Tibial nerve (tissue), 4 donors: ENCODE results near the gene SYNE3. TPM values are rescaled to one million over a fixed set of nuclear protein-coding genes. Genes with fewer than 3 reads are reported as not detected.
A peak's percentile ranks its signal among the peaks of the same experiment; 100 is the strongest.

ENCODE experiments used
- DNase-seq, 2 donors: peaks; one replicate each; pipeline ENCODE4 v3.0.0-alpha.2; 2019; ENCODE audit warnings: low spot score in 2 of 2
- H3K27ac ChIP-seq, 4 donors: fragments of 200-600 bp; sonication (generic) in 3 of 4; one replicate each; pipeline ENCODE4 v1.5.1; 2017 to 2019; ENCODE audit warnings: mild to moderate bottlenecking in 1 of 4
- H3K27me3 ChIP-seq, 2 donors: fragments of 200-600 bp; sonication (generic) in 1 of 2; one replicate each; pipeline versions ENCODE4 v1.5.1 to v1.6.0; 2017 to 2019
- H3K36me3 ChIP-seq, 3 donors: fragments of 200-600 bp; sonication (generic); one replicate each; pipeline ENCODE4 v1.5.1; 2018 to 2019
- H3K4me1 ChIP-seq, 4 donors: fragments of 200-600 bp; sonication (generic) in 3 of 4; one replicate each; pipeline ENCODE4 v1.5.1; 2017 to 2019
- H3K4me3 ChIP-seq, 4 donors: fragments of 200-600 bp; sonication (generic) in 3 of 4; one replicate each; pipeline ENCODE4 v1.5.1; 2017 to 2019; ENCODE audit warnings: mild to moderate bottlenecking in 1 of 4, moderate library complexity in 1 of 4
- H3K9me3 ChIP-seq, 4 donors: fragments of 200-600 bp; sonication (generic) in 3 of 4; one replicate each; pipeline ENCODE4 v1.5.1; 2017 to 2019
- EP300 ChIP-seq, 2 donors: sonication (generic); formaldehyde crosslinking; IDR thresholded peaks; one replicate each; pipeline ENCODE4 v1.6.1; 2017; ENCODE audit warnings: antibody characterized with exemption in 2 of 2, mild to moderate bottlenecking in 1 of 2
- POLR2A ChIP-seq, 2 donors: fragments of 450-650 bp; IDR thresholded peaks; one replicate each; pipeline ENCODE4 v1.6.1; 2017; ENCODE audit warnings: antibody characterized with exemption in 2 of 2, mild to moderate bottlenecking in 2 of 2, moderate library complexity in 2 of 2
- WGBS, 2 donors: methylation state at CpG; one replicate each; pipeline ENCODE4 v1.1.5; 2018; 5-methylcytosine and 5-hydroxymethylcytosine counted together
- small RNA-seq: library from RNA; depleted of rRNA; stranded (forward); fragments of <200 nt; gene quantifications from one replicate; pipeline ENCODE3, GENCODE V24; 2016
- total RNA-seq, 4 donors: library from RNA; depleted of rRNA; stranded (reverse); fragments of >200 nt; gene quantifications; one replicate each; pipeline ENCODE4 v1.1.0, GENCODE V29; 2016
- TF ChIP-seq, protein P1 (sequence below), 5 experiments: fragments of 200-600 bp in 3 of 5; fragments of 450-650 bp in 2 of 5; sonication (generic) in 3 of 5; IDR thresholded peaks; one replicate each; pipeline ENCODE4 v1.5.1; 2016 to 2019; ENCODE audit warnings: antibody characterized with exemption in 5 of 5, mild to moderate bottlenecking in 3 of 5, moderate library complexity in 2 of 5

Gene SYNE3
- total RNA-seq, 4 donors from 2014 or later, result 71.0 to 106 (median 87.5) TPM

DNA sequence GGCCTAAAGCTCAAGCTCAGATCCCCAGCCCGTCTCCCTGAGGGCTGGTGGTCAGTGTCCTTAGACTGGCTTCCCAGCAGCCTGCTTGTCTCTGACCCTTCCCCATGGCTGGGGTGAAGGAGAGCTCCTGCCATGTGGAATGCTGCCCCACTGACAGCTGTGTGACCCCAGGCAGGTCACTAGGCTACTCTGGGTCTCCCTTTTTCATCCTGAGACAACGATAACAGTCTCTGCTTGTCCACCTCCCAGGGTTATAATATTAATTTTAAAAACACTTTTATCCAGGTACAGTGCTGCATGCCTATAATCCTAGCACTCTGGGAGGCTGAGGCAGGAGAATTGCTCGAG is 47.3 kb downstream of the SYNE3 start:
- no peak for TF ChIP-seq POLR2A (IDR thresholded peaks at IDR 0.05)
- TF ChIP-seq EP300 (IDR thresholded peaks at IDR 0.05), result no peak
- TF ChIP-seq, protein P1, sequence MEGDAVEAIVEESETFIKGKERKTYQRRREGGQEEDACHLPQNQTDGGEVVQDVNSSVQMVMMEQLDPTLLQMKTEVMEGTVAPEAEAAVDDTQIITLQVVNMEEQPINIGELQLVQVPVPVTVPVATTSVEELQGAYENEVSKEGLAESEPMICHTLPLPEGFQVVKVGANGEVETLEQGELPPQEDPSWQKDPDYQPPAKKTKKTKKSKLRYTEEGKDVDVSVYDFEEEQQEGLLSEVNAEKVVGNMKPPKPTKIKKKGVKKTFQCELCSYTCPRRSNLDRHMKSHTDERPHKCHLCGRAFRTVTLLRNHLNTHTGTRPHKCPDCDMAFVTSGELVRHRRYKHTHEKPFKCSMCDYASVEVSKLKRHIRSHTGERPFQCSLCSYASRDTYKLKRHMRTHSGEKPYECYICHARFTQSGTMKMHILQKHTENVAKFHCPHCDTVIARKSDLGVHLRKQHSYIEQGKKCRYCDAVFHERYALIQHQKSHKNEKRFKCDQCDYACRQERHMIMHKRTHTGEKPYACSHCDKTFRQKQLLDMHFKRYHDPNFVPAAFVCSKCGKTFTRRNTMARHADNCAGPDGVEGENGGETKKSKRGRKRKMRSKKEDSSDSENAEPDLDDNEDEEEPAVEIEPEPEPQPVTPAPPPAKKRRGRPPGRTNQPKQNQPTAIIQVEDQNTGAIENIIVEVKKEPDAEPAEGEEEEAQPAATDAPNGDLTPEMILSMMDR (IDR thresholded peaks at IDR 0.05), result no peak
- no peak for DNase-seq
- H3K9me3 ChIP-seq, result no peaks in the 10 kb centered on the region
- H3K4me1 ChIP-seq, result peaks cover 0 to 57% (median 5%) of the 10 kb centered on the region in 4 donors
- peak overlapping the region in 2 of 4 donors; percentile 47 to 48 for H3K27ac ChIP-seq
- H3K27me3 ChIP-seq, result no peaks in the 10 kb centered on the region
- H3K4me3 ChIP-seq, result no peak overlapping the region
- 70 to 78% methylated on average over 3 of the region's 3 CpGs for WGBS, 2 donors
- peaks cover 0 to 89% (median 9%) of the 10 kb centered on the region in 3 donors for H3K36me3 ChIP-seq

GRCh38 chr14:95468448-95469133 is 47.9 kb downstream of the SYNE3 start:
- Histone ChIP-seq H3K27ac (peak overlapping the region in 2 of 4 donors; percentile 47 to 48), H3K36me3 (peaks cover 0 to 91% (median 8%) of the 10 kb centered on the region in 3 donors), H3K4me3 (no peak overlapping the region), H3K9me3 (no peaks in the 10 kb centered on the region), H3K27me3 (no peaks in the 10 kb centered on the region), H3K4me1 (peaks cover 0 to 62% (median 7%) of the 10 kb centered on the region in 4 donors)
- TF ChIP-seq POLR2A (IDR thresholded peaks at IDR 0.05) (no peak), EP300 (IDR thresholded peaks at IDR 0.05) (no peak)
- TF ChIP-seq, protein P1 (IDR thresholded peaks at IDR 0.05), result no peak
- no peak for DNase-seq
- WGBS, 2 donors, result 80 to 86% methylated on average over 4 of the region's 4 CpGs

DNA sequence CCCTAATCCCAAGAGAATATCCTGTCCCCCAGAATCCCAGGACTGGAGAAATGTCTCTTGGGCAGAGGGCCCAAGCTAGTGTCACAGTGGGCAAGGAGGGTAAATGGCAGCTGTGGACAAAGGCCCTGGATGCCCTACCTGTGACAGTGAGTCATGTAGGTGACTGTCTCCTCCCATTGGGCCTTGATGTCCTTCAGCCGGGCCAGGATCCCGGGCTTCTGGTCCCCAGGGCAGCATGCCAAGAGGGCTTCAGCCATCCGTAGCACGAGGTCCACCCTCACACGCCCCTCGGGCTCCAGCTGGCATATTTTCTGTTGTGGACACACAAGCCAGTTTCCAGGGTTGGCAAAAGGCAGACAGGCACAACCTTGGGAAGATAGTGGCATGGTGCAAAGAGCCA is 48.8 kb downstream of the SYNE3 start:
- DNase-seq, result no peak
- Histone ChIP-seq H3K4me3 (no peak overlapping the region), H3K9me3 (no peaks in the 10 kb centered on the region), H3K36me3 (peaks cover 0 to 92% (median 8%) of the 10 kb centered on the region in 3 donors), H3K27ac (peak overlapping the region in 2 of 4 donors; percentile 26 to 47), H3K4me1 (peaks cover 0 to 63% (median 7%) of the 10 kb centered on the region in 4 donors), H3K27me3 (no peaks in the 10 kb centered on the region)
- 68 to 74% methylated on average over 6 of the region's 6 CpGs for WGBS, 2 donors
- TF ChIP-seq, protein P1 (IDR thresholded peaks at IDR 0.05), result no peak
- TF ChIP-seq POLR2A (IDR thresholded peaks at IDR 0.05) (no peak), EP300 (IDR thresholded peaks at IDR 0.05) (no peak)

GRCh38 chr14:95467232-95467631 is 49.2 kb downstream of the SYNE3 start:
- Histone ChIP-seq H3K9me3 (no peaks in the 10 kb centered on the region), H3K27me3 (no peaks in the 10 kb centered on the region), H3K27ac (peak overlapping the region in 1 of 4 donors; percentile 26), H3K4me3 (no peak overlapping the region), H3K36me3 (peaks cover 0 to 92% (median 8%) of the 10 kb centered on the region in 3 donors), H3K4me1 (peaks cover 0 to 63% (median 5%) of the 10 kb centered on the region in 4 donors)
- DNase-seq, result no peak
- no peak for TF ChIP-seq EP300 (IDR thresholded peaks at IDR 0.05)
- WGBS, 2 donors, result 89 to 91% methylated on average over 6 of the region's 6 CpGs

Small RNA genes within 50 kb of the gene (small RNA-seq; reads per million reads assigned to genes)
- gene SCARNA13, result 2.4 reads per million, percentile 68 among the genes with 10 or more reads in this experiment

Other genes with a start within 250 kb of the SYNE3 start
- gene CLMN, start 196.7 kb downstream of the SYNE3 start, total RNA-seq, result 10 to 100 TPM; 31.2 to 49.8 (median 40.9) TPM
- 10 to 100 TPM; 26.4 to 44.7 (median 34.6) TPM for gene GLRX5, start 18.4 kb upstream of the SYNE3 start, total RNA-seq
- not detected for gene TCL1B, start 169.8 kb upstream of the SYNE3 start, total RNA-seq
- gene TCL1A, start 197.5 kb upstream of the SYNE3 start, total RNA-seq, result not detected